Large intestine (tissue), 3 donors: ENCODE measurements around the gene AATK. TPM values are rescaled to one million over a fixed set of nuclear protein-coding genes. Genes with fewer than 3 reads are reported as not detected.
A peak's percentile ranks its signal among the peaks of the same experiment; 100 is the strongest.

Source experiments
- DNase-seq, 2 donors: peaks; one replicate each; pipeline versions ENCODE4 v3.0.0 to v3.0.0-alpha.2; 2013
- H3K27ac ChIP-seq: one replicate; pipeline ENCODE4 v1.5.1; 2013; ENCODE audit warnings: low read length
- H3K27me3 ChIP-seq: 2 replicates; pipeline ENCODE4 v1.6.1; 2013; ENCODE audit warnings: low read length; ENCODE audit not compliant: control insufficient read depth, insufficient read depth
- H3K36me3 ChIP-seq: 2 replicates; pipeline ENCODE4 v1.6.1; 2013; ENCODE audit warnings: low read length; ENCODE audit not compliant: control insufficient read depth, insufficient read depth
- H3K4me1 ChIP-seq: one replicate; pipeline ENCODE4 v1.6.1; 2013; ENCODE audit warnings: low read length; ENCODE audit not compliant: control insufficient read depth, insufficient read depth
- H3K4me3 ChIP-seq: one replicate; pipeline ENCODE4 v1.5.1; 2013; ENCODE audit warnings: low read length
- H3K9me3 ChIP-seq: one replicate; pipeline ENCODE4 v1.6.1; 2013; ENCODE audit warnings: mild to moderate bottlenecking, low read depth, low read length, moderate library complexity; ENCODE audit not compliant: control insufficient read depth
- WGBS: methylation state at CpG from one replicate; pipeline ENCODE4 v1.1.5; 2013; ENCODE audit warnings: low lambda C conversion rate; ENCODE audit not compliant: insufficient coverage; 5-methylcytosine and 5-hydroxymethylcytosine counted together
- polyA plus RNA-seq: library from polyadenylated mRNA; unstranded; fragments of 120-200 nt; gene quantifications from one replicate; pipeline ENCODE4 v1.2.1, GENCODE V29; 2013

Gene AATK
- polyA plus RNA-seq, 1 donor, result 81.2 TPM

GRCh38 chr17:81143717-81144422 is 22.2 kb downstream of the AATK start:
- Histone ChIP-seq H3K9me3 (peaks cover 3% of the 10 kb centered on the region), H3K4me1 (peaks cover 21% of the 10 kb centered on the region), H3K27me3 (no peaks in the 10 kb centered on the region), H3K4me3 (no peak overlapping the region), H3K27ac (no peak overlapping the region), H3K36me3 (no peaks in the 10 kb centered on the region)
- WGBS, result no CpG with 5 or more reads among the region's 17 CpGs
- peak in 1 of 2 donors; percentile 21 for DNase-seq

DNA sequence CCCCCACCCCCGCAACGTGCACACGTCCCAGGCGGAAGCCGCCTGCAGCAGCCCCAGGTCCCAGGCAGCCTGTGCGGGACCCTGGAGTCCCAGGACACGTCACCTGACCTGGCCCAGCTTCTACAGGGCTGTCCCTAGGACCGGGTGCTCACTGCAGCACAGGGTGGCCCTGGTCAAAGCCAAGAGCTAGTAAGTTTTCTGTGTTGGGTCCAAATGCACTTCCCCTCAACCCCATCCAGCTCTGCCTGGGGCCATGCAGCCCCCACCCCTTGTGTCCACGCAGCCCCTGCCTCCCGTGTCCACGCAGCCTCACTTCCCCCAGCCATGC is 22.9 kb downstream of the AATK start:
- Histone ChIP-seq H3K9me3 (peaks cover 6% of the 10 kb centered on the region), H3K4me1 (peaks cover 21% of the 10 kb centered on the region), H3K27ac (peak overlapping the region; percentile 52), H3K27me3 (no peaks in the 10 kb centered on the region), H3K4me3 (no peak overlapping the region), H3K36me3 (no peaks in the 10 kb centered on the region)
- no peak for DNase-seq
- WGBS, result no CpG with 5 or more reads among the region's 11 CpGs

GRCh38 chr17:81142301-81143199 is 23.5 kb downstream of the AATK start:
- peaks cover 21% of the 10 kb centered on the region for H3K4me1 ChIP-seq
- no peak overlapping the region for H3K4me3 ChIP-seq
- peak; percentile 94 to 96 for DNase-seq
- peaks cover 7% of the 10 kb centered on the region for H3K9me3 ChIP-seq
- no peaks in the 10 kb centered on the region for H3K27me3 ChIP-seq
- no CpG with 5 or more reads among the region's 25 CpGs for whole genome bisulfite sequencing
- peak overlapping the region; percentile 52 for H3K27ac ChIP-seq
- no peaks in the 10 kb centered on the region for H3K36me3 ChIP-seq

DNA sequence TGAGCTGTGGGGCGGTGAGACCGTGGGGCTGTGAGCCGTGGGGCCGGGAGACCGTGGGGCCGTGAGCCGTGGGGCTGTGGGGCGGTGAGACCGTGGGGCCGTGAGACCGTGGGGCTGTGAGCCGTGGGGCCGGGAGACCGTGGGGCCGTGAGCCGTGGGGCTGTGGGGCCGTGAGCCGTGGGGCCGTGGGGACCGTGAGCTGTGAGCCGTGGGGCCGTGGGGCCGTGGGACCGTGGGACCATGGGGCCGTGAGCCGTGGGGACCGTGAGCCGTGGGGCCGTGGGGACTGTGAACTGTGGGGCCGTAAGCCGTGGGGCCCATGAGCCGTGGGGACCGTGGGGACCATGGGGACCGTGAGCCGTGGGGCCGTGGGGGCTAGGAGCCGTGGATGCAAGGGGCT is 25.3 kb downstream of the AATK start:
- H3K4me1 ChIP-seq, result peaks cover 21% of the 10 kb centered on the region
- H3K27ac ChIP-seq, result no peak overlapping the region
- WGBS, result no CpG with 5 or more reads among the region's 37 CpGs
- DNase-seq, result no peak
- H3K9me3 ChIP-seq, result peaks cover 7% of the 10 kb centered on the region
- no peak overlapping the region for H3K4me3 ChIP-seq
- no peaks in the 10 kb centered on the region for H3K36me3 ChIP-seq
- H3K27me3 ChIP-seq, result no peaks in the 10 kb centered on the region

- DNase-seq, result no peak
- peaks cover 7% of the 10 kb centered on the region for H3K9me3 ChIP-seq
- H3K4me1 ChIP-seq, result peaks cover 21% of the 10 kb centered on the region
- H3K27ac ChIP-seq, result no peak overlapping the region
- no peak overlapping the region for H3K4me3 ChIP-seq
- no CpG with 5 or more reads among the region's 8 CpGs for WGBS
- no peaks in the 10 kb centered on the region for H3K27me3 ChIP-seq
- no peaks in the 10 kb centered on the region for H3K36me3 ChIP-seq
These were observed 26.0 kb downstream of the AATK start for GRCh38 chr17:81140018-81140417.

GRCh38 chr17:81139428-81139827 is 26.6 kb downstream of the AATK start:
- no peaks in the 10 kb centered on the region for H3K36me3 ChIP-seq
- H3K27me3 ChIP-seq, result no peaks in the 10 kb centered on the region
- H3K27ac ChIP-seq, result no peak overlapping the region
- H3K4me3 ChIP-seq, result no peak overlapping the region
- peaks cover 7% of the 10 kb centered on the region for H3K9me3 ChIP-seq
- DNase-seq, result no peak
- peaks cover 23% of the 10 kb centered on the region for H3K4me1 ChIP-seq
- WGBS, result no CpG with 5 or more reads among the region's 8 CpGs

DNA sequence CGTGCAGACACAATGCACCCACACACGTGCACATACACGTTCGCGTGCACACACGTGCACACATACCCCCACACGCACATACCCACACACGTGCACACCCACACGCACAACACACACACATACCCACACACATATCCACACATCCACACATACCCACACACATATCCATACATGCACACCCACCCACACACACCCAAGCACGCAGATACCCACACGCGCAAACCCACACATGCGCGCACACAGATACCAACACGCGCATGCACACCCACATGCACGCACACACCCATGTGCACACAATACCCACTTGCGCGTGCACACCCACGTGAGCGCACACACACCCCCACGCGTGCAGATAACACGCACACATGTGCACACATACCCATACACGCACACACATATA is 27.5 kb downstream of the AATK start:
- no peak overlapping the region for H3K27ac ChIP-seq
- no peaks in the 10 kb centered on the region for H3K27me3 ChIP-seq
- H3K36me3 ChIP-seq, result no peaks in the 10 kb centered on the region
- WGBS, result no CpG with 5 or more reads among the region's 25 CpGs
- H3K4me1 ChIP-seq, result peaks cover 23% of the 10 kb centered on the region
- peaks cover 7% of the 10 kb centered on the region for H3K9me3 ChIP-seq
- DNase-seq, result no peak
- no peak overlapping the region for H3K4me3 ChIP-seq

GRCh38 chr17:81138083-81138482 is 27.9 kb downstream of the AATK start:
- no peak for DNase-seq
- no peak overlapping the region for H3K27ac ChIP-seq
- peaks cover 23% of the 10 kb centered on the region for H3K4me1 ChIP-seq
- no peak overlapping the region for H3K4me3 ChIP-seq
- no peaks in the 10 kb centered on the region for H3K27me3 ChIP-seq
- no peaks in the 10 kb centered on the region for H3K36me3 ChIP-seq
- no CpG with 5 or more reads among the region's 15 CpGs for WGBS
- peaks cover 7% of the 10 kb centered on the region for H3K9me3 ChIP-seq

- Histone ChIP-seq H3K9me3 (peaks cover 4% of the 10 kb centered on the region), H3K27me3 (no peaks in the 10 kb centered on the region), H3K36me3 (no peaks in the 10 kb centered on the region), H3K4me1 (peaks cover 25% of the 10 kb centered on the region), H3K4me3 (no peak overlapping the region), H3K27ac (no peak overlapping the region)
- DNase-seq, result no peak
- WGBS, result no CpG with 5 or more reads among the region's 13 CpGs
These were observed 28.8 kb downstream of the AATK start for GRCh38 chr17:81137248-81137647.

DNA sequence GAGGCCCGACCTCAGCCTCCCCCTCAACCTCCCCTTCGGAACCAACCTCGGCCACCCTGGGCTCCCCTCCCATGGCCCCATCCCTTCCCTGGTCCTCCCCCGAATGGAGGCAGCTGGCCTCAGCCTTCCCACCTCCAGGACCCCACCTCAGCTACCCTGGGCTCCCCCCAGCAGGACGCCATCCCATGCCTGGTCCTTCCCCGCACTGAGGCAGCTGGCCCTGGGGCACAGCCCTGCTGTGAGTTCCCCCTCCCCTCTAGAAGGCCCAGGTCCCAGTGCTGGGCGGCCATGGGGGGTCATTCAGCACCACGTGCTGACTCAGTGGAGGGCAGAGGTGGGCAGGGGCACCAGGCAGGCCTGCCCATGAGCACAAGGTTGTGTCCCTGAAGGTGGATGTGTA is 29.7 kb downstream of the AATK start:
- H3K9me3 ChIP-seq, result peaks cover 4% of the 10 kb centered on the region
- H3K36me3 ChIP-seq, result no peaks in the 10 kb centered on the region
- no peak for DNase-seq
- no peak overlapping the region for H3K27ac ChIP-seq
- no peak overlapping the region for H3K4me3 ChIP-seq
- 80% methylated on average over 1 of the region's 8 CpGs for WGBS
- peaks cover 27% of the 10 kb centered on the region for H3K4me1 ChIP-seq
- H3K27me3 ChIP-seq, result no peaks in the 10 kb centered on the region
